Measurements from ENCODE around the gene KMT5C. TPM values are rescaled to one million over a fixed set of nuclear protein-coding genes. Genes with fewer than 3 reads are reported as not detected.

Gene KMT5C
- total RNA-seq, 2 experiments from 2014 or later, result 22.8 to 36.1 TPM

GRCh38 chr19:55362174-55362989 lies 22.7 kb downstream of the KMT5C start:
- POLR2A ChIA-PET, result interaction anchor here (0.6 kb wide), 1 partner anchor 103 kb away, joined by 3 read pairs; no protein-coding TSS in a partner anchor
- Histone ChIP-seq H3K4me1 (ENCODE audit: insufficient read depth, low read length, poor library complexity, severe bottlenecking) (no peaks in the 10 kb centered on the region), H3K9me3 (ENCODE audit: low read length) (no peaks in the 10 kb centered on the region), H3K79me2 (ENCODE audit: insufficient read depth, low read depth, low read length) (no peaks in the 10 kb centered on the region), H2AFZ (ENCODE audit: low read length) (no peak overlapping the region), H3K4me2 (ENCODE audit: low read length) (no peak overlapping the region), H3K9me2 (ENCODE audit: insufficient read depth, low read length) (no peaks in the 10 kb centered on the region), H3K27ac (ENCODE audit: low read depth, low read length, poor library complexity, severe bottlenecking) (no peak overlapping the region), H3K36me3 (ENCODE audit: insufficient read depth, low read length) (no peaks in the 10 kb centered on the region), H3K4me3 (ENCODE audit: low read depth, low read length, poor library complexity, severe bottlenecking) (no peak overlapping the region), H4K20me1 (ENCODE audit: insufficient read depth, low read length) (no peaks in the 10 kb centered on the region)
- CTCF ChIA-PET (ENCODE audit: unreplicated experiment), result no interaction called here
- DNase-seq (ENCODE audit: low spot score), result no peak
- intact Hi-C loops (cut with micrococcal nuclease; ENCODE audit: unreplicated experiment), result no loop called here
- TF ChIP-seq CTCF (conservative IDR thresholded peaks at IDR 0.05; ENCODE audit: low read length), result no peak
- no peak for TF ChIP-seq EZH2phosphoT487 (IDR thresholded peaks at IDR 0.05; ENCODE audit: borderline replicate concordance, low read depth, low read length)
- no TSS peak for BruUV-seq (replicated peaks)

GRCh38 chr19:55362990-55363716 lies 23.5 kb downstream of the KMT5C start, which contains the start of gene GARIN5B:
GARIN5B (minus strand) TSS chr19:55363260; CDS start chr19:55363066, 194 bp downstream.
- Histone ChIP-seq H3K9me3 (ENCODE audit: low read length) (no peaks in the 10 kb centered on the region), H3K4me2 (ENCODE audit: low read length) (no peak within 1 kb of the TSS), H4K20me1 (ENCODE audit: insufficient read depth, low read length) (no peaks in the 10 kb centered on the region), H3K9me2 (ENCODE audit: insufficient read depth, low read length) (no peaks in the 10 kb centered on the region), H2AFZ (ENCODE audit: low read length) (no peak within 1 kb of the TSS), H3K79me2 (ENCODE audit: insufficient read depth, low read depth, low read length) (no peaks in the 10 kb centered on the region), H3K27ac (ENCODE audit: low read depth, low read length, poor library complexity, severe bottlenecking) (no peak within 1 kb of the TSS), H3K4me1 (ENCODE audit: insufficient read depth, low read length, poor library complexity, severe bottlenecking) (no peaks in the 10 kb centered on the region), H3K36me3 (ENCODE audit: insufficient read depth, low read length) (no peaks in the 10 kb centered on the region), H3K4me3 (ENCODE audit: low read depth, low read length, poor library complexity, severe bottlenecking) (no peak within 1 kb of the TSS)
- no peak for TF ChIP-seq CTCF (conservative IDR thresholded peaks at IDR 0.05; ENCODE audit: low read length)
- no peak for TF ChIP-seq EZH2phosphoT487 (IDR thresholded peaks at IDR 0.05; ENCODE audit: borderline replicate concordance, low read depth, low read length)
- POLR2A ChIA-PET, result interaction anchor here (0.8 kb wide), 1 partner anchor 104 kb away, joined by 3 read pairs; no protein-coding TSS in a partner anchor
- BruUV-seq (replicated peaks), result no TSS peak
- intact Hi-C loops (cut with micrococcal nuclease; ENCODE audit: unreplicated experiment), result no loop called here
- CTCF ChIA-PET (ENCODE audit: unreplicated experiment), result no interaction called here
- DNase-seq (ENCODE audit: low spot score), result no peak

All from OCI-LY7 (cell line).